ENCODE data around the gene TMEM132D. TPM values are rescaled to one million over a fixed set of nuclear protein-coding genes. Genes with fewer than 3 reads are reported as not detected.

The TMEM132D gene
- total and polyA plus RNA-seq, 7 donors, result 0.01 TPM; not detected in 6

- 61 to 64% (median 63%) methylated on average over 19 of the region's 19 CpGs for WGBS, 3 donors
- ATAC-seq, result no peak
- DNase-seq, result no peak
Observed at GRCh38 chr12:129871991-129872972, 31.5 kb downstream of the TMEM132D start.

GRCh38 chr12:129870796-129871195 lies 33.0 kb downstream of the TMEM132D start:
- H3K4me1 ChIP-seq, result no peaks in the 10 kb centered on the region
- H3K27ac ChIP-seq, result no peak overlapping the region
- DNase-seq, result no peak
- H3K27me3 ChIP-seq (ENCODE audit: insufficient read depth in 3 of 3, low read length in 2 of 3), result no peaks in the 10 kb centered on the region
- no peaks in the 10 kb centered on the region for H3K36me3 ChIP-seq (ENCODE audit: insufficient read depth in 1 of 2, low read depth in 1 of 2)
- TF ChIP-seq CTCF (IDR thresholded peaks at IDR 0.05), result no peak
- intact Hi-C loops (cut with DNase I), result no loop called here
- H3K9me3 ChIP-seq, result no peaks in the 10 kb centered on the region
- 69 to 72% (median 70%) methylated on average over 5 of the region's 5 CpGs for WGBS, 3 donors
- ATAC-seq, result no peak
- H3K4me3 ChIP-seq, result no peak overlapping the region

More at GRCh38 chr12:129871991-129872972, 31.5 kb downstream of the TMEM132D start:
- intact Hi-C loops (cut with DNase I), result no loop called here
- Histone ChIP-seq H3K4me1 (no peaks in the 10 kb centered on the region), H3K27me3 (ENCODE audit: insufficient read depth in 3 of 3, low read length in 2 of 3) (no peaks in the 10 kb centered on the region), H3K36me3 (ENCODE audit: insufficient read depth in 1 of 2, low read depth in 1 of 2) (no peaks in the 10 kb centered on the region), H3K27ac (no peak overlapping the region), H3K9me3 (no peaks in the 10 kb centered on the region), H3K4me3 (no peak overlapping the region)
- TF ChIP-seq CTCF (IDR thresholded peaks at IDR 0.05), result no peak

GRCh38 chr12:129870136-129870535 lies 33.7 kb downstream of the TMEM132D start:
- H3K9me3 ChIP-seq, result no peaks in the 10 kb centered on the region
- DNase-seq (no peak), ATAC-seq (no peak)
- no peak for TF ChIP-seq CTCF (IDR thresholded peaks at IDR 0.05)
- no peaks in the 10 kb centered on the region for H3K27me3 ChIP-seq (ENCODE audit: insufficient read depth in 3 of 3, low read length in 2 of 3)
- no peak overlapping the region for H3K4me3 ChIP-seq
- no peaks in the 10 kb centered on the region for H3K4me1 ChIP-seq
- no peak overlapping the region for H3K27ac ChIP-seq
- WGBS, 3 donors, result 77 to 89% (median 89%) methylated on average over 2 of the region's 2 CpGs
- no peaks in the 10 kb centered on the region for H3K36me3 ChIP-seq (ENCODE audit: insufficient read depth in 1 of 2, low read depth in 1 of 2)
- intact Hi-C loops (cut with DNase I), result no loop called here

GRCh38 chr12:129868575-129868974 lies 35.2 kb downstream of the TMEM132D start:
- WGBS, 3 donors, result 83 to 87% (median 86%) methylated on average over 8 of the region's 8 CpGs
- H3K27me3 ChIP-seq (ENCODE audit: insufficient read depth in 3 of 3, low read length in 2 of 3), result no peaks in the 10 kb centered on the region
- intact Hi-C loops (cut with DNase I), result no loop called here

More at GRCh38 chr12:129868575-129868974, 35.2 kb downstream of the TMEM132D start:
- TF ChIP-seq CTCF (IDR thresholded peaks at IDR 0.05), result no peak
- ATAC-seq, result no peak
- DNase-seq, result no peak
- Histone ChIP-seq H3K9me3 (no peaks in the 10 kb centered on the region), H3K4me3 (no peak overlapping the region), H3K4me1 (no peaks in the 10 kb centered on the region), H3K36me3 (ENCODE audit: insufficient read depth in 1 of 2, low read depth in 1 of 2) (no peaks in the 10 kb centered on the region), H3K27ac (no peak overlapping the region)

All from psoas muscle (tissue), 8 donors.